ENCODE measurements around the gene FOXP1. TPM values are rescaled to one million over a fixed set of nuclear protein-coding genes. Genes with fewer than 3 reads are reported as not detected.
A peak's percentile ranks its signal among the peaks of the same experiment; 100 is the strongest.

Gene FOXP1
- total and polyA plus RNA-seq, 2 experiments from 2014 or later: 121 to 132 TPM

DNA sequence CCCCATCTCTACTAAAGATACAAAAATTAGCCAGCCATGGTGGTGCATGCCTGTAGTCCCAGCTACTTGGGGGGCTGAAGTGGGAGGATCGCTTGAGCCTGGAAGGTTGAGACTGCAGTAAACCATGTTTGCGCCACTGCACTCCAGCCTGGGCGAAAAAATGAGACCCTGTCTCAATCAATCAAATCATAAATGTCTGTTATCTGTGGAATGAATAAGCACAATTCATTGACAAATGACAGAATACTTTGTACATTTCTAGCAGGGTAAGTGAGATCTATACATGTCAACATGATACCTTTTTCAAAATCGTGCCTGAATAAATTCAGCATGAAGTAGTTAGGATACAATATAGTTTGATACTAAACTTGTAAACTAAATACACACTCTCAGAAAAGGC, 181.2 kb downstream of the FOXP1 start:
- no peaks in the 10 kb centered on the region for H3K36me3 ChIP-seq
- H3K27me3 ChIP-seq: no peaks in the 10 kb centered on the region
- DNase-seq (ENCODE audit: low read depth in 1 of 2, low spot score in 1 of 2): no peak
- no peaks in the 10 kb centered on the region for H3K9me3 ChIP-seq (ENCODE audit: low read depth)
- no peak overlapping the region for H3K4me3 ChIP-seq
- TF ChIP-seq, protein P1, sequence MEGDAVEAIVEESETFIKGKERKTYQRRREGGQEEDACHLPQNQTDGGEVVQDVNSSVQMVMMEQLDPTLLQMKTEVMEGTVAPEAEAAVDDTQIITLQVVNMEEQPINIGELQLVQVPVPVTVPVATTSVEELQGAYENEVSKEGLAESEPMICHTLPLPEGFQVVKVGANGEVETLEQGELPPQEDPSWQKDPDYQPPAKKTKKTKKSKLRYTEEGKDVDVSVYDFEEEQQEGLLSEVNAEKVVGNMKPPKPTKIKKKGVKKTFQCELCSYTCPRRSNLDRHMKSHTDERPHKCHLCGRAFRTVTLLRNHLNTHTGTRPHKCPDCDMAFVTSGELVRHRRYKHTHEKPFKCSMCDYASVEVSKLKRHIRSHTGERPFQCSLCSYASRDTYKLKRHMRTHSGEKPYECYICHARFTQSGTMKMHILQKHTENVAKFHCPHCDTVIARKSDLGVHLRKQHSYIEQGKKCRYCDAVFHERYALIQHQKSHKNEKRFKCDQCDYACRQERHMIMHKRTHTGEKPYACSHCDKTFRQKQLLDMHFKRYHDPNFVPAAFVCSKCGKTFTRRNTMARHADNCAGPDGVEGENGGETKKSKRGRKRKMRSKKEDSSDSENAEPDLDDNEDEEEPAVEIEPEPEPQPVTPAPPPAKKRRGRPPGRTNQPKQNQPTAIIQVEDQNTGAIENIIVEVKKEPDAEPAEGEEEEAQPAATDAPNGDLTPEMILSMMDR (IDR thresholded peaks at IDR 0.05; ENCODE audit: low read depth, low read length): no peak
- H3K27ac ChIP-seq: no peak overlapping the region
- peaks cover 35% of the 10 kb centered on the region for H3K4me1 ChIP-seq (ENCODE audit: low read depth)

DNA sequence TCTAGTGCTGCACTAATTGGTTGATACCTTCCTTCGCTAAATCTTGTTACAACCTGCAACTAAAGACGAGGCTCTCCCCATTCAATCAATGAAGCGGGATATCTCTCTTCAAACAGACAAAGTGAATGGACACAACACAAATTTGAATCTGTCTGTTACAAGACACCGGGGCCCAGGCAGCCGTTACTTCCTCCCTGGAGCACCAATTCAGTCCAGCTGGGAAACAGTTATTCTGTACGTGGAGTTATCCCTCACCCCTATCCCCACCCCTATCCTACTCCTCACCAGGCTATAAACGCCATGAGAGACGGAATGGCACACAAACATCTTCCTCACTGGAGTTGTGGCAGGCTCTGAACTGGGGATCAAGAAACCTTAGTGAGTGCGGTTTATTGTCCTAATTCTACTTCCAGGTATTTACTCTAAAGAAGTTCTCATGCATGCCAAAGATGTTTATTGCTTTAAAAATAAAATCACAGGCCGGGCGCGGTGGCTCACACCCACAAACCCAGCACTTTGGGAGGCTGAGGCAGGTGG, 181.8 kb downstream of the FOXP1 start:
- peaks cover 30% of the 10 kb centered on the region for H3K4me1 ChIP-seq (ENCODE audit: low read depth)
- DNase-seq (ENCODE audit: low read depth in 1 of 2, low spot score in 1 of 2): no peak
- TF ChIP-seq, protein P1 (IDR thresholded peaks at IDR 0.05; ENCODE audit: low read depth, low read length): no peak

DNA sequence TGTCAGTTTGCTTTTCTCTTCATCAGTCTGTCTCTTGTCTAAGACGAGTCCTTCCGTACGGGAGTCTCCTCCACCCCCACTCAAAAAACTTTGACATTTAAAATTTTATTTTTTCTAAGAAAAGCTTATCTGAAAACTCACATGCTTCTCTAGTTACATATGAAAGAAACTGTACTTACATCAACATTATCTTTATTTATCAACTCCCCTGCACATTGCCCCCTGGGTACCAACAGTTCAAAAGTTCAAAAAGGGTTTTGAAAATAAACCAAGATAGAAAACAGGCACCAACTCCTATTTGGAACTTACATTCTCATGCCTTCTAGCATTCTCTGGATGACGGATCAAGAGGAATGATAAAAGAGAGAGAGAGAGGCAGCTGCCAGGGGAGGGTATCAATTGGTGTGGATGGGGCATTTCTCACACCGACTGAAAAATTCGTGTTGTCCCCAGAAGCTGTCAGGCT, 182.5 kb downstream of the FOXP1 start:
- TF ChIP-seq, protein P1 (IDR thresholded peaks at IDR 0.05; ENCODE audit: low read depth, low read length): no peak
- DNase-seq (ENCODE audit: low read depth in 1 of 2, low spot score in 1 of 2): peak in 1 of 2 donors; percentile 29
- H3K27me3 ChIP-seq: no peaks in the 10 kb centered on the region
- peaks cover 28% of the 10 kb centered on the region for H3K4me1 ChIP-seq (ENCODE audit: low read depth)
- H3K9me3 ChIP-seq (ENCODE audit: low read depth): no peaks in the 10 kb centered on the region
- H3K27ac ChIP-seq: peak overlapping the region; percentile 70
- H3K36me3 ChIP-seq: no peaks in the 10 kb centered on the region
- H3K4me3 ChIP-seq: no peak overlapping the region

More for the DNA sequence above, 181.8 kb downstream of the FOXP1 start:
- Histone ChIP-seq H3K9me3 (ENCODE audit: low read depth) (no peaks in the 10 kb centered on the region), H3K4me3 (no peak overlapping the region), H3K27ac (peak overlapping the region; percentile 70), H3K27me3 (no peaks in the 10 kb centered on the region), H3K36me3 (no peaks in the 10 kb centered on the region)

DNA sequence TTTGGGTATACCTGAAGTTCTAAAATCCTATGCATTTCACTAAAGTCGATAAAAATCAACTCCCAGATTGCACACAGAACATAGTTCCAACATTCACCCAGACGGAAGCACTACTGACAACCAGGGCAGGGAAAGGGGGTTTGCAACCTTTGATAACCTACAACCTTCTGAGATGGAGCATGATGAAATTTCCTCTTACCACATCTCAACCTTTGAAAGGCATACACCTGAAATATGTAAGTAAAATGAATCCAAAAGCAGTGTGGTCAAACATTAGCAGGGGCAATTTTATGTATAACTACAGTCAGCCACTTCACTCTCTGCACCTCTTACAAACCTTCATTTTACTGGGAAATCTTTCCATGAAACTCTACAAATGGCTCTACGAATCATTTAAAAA, 184.1 kb downstream of the FOXP1 start:
- H3K4me1 ChIP-seq (ENCODE audit: low read depth): peaks cover 28% of the 10 kb centered on the region
- no peaks in the 10 kb centered on the region for H3K36me3 ChIP-seq
- no peak overlapping the region for H3K4me3 ChIP-seq
- DNase-seq (ENCODE audit: low read depth in 1 of 2, low spot score in 1 of 2): no peak
- no peak overlapping the region for H3K27ac ChIP-seq
- H3K9me3 ChIP-seq (ENCODE audit: low read depth): no peaks in the 10 kb centered on the region
- TF ChIP-seq, protein P1 (IDR thresholded peaks at IDR 0.05; ENCODE audit: low read depth, low read length): no peak
- H3K27me3 ChIP-seq: no peaks in the 10 kb centered on the region

DNA sequence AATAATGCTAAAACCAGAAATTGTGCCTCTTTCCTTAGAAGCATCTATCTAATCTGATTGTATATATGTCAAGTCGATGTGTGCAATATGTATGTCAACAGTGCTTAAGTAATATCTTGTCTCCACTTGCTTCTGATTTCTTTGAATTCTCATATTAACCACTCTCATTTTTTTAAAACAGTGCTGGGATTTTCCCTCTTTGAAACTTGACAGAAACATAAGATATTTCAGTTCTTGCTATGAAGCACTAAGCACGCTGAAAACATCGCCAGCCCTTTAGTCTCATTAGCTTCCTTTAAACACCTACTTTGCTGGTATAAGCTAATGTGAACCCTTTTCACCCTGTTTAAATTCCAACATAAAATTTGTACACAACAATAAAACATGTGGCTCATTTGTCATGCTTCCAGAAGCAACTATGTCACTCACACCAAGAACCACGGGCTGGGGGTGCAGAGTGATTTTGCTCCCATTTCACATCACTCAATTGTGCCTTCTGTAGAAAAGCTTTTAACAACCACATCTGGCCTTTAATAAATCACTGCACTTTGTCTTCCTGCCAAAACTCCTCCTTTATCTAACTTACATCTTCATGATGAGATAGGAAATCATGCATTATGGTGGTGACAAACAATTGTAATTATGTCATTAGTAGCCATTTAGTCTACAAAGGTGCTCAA, 185.2 kb downstream of the FOXP1 start:
- H3K36me3 ChIP-seq: no peaks in the 10 kb centered on the region
- no peak for DNase-seq (ENCODE audit: low read depth in 1 of 2, low spot score in 1 of 2)
- no peak overlapping the region for H3K4me3 ChIP-seq
- H3K27ac ChIP-seq: peak overlapping the region; percentile 7
- H3K4me1 ChIP-seq (ENCODE audit: low read depth): peaks cover 28% of the 10 kb centered on the region
- no peaks in the 10 kb centered on the region for H3K9me3 ChIP-seq (ENCODE audit: low read depth)
- H3K27me3 ChIP-seq: no peaks in the 10 kb centered on the region
- TF ChIP-seq, protein P1 (IDR thresholded peaks at IDR 0.05; ENCODE audit: low read depth, low read length): no peak

Data from cardiac muscle cell (in vitro differentiated cells and primary cell).